Esophagus (tissue), 2 donors: Measurements from ENCODE around the gene CCL27. TPM values are rescaled to one million over a fixed set of nuclear protein-coding genes. Genes with fewer than 3 reads are reported as not detected.

Experiments used
- H3K27ac ChIP-seq, 2 donors: one replicate each; pipeline ENCODE4 v1.5.1; 2013; ENCODE audit warnings: low read depth in 2 of 2, mild to moderate bottlenecking in 2 of 2, inconsistent platforms in 1 of 2, low read length in 1 of 2, moderate library complexity in 1 of 2
- H3K27me3 ChIP-seq, 2 donors: one replicate each; pipeline ENCODE4 v1.6.1; 2013; ENCODE audit warnings: low read length in 2 of 2, control low read depth in 1 of 2, mild to moderate bottlenecking in 1 of 2; ENCODE audit not compliant: insufficient read depth in 2 of 2, control insufficient read depth in 1 of 2
- H3K36me3 ChIP-seq, 2 donors: one replicate each; pipeline ENCODE4 v1.6.1; 2013; ENCODE audit warnings: low read length in 1 of 2; ENCODE audit not compliant: control insufficient read depth in 2 of 2, insufficient read depth in 2 of 2
- H3K4me1 ChIP-seq, 2 donors: one replicate each; pipeline ENCODE4 v1.6.1; 2013; ENCODE audit warnings: low read length in 1 of 2; ENCODE audit not compliant: control insufficient read depth in 2 of 2, insufficient read depth in 2 of 2
- H3K4me3 ChIP-seq, 2 donors: one replicate each; pipeline ENCODE4 v1.5.1; 2013; ENCODE audit warnings: low read length in 2 of 2, mild to moderate bottlenecking in 2 of 2, low read depth in 1 of 2, moderate library complexity in 1 of 2
- H3K9me3 ChIP-seq, 2 donors: one replicate each; pipeline ENCODE4 v1.6.1; 2013; ENCODE audit warnings: mild to moderate bottlenecking in 2 of 2, low read depth in 1 of 2, low read length in 1 of 2, moderate library complexity in 1 of 2; ENCODE audit not compliant: control insufficient read depth in 2 of 2, insufficient read depth in 1 of 2
- WGBS, 2 donors: extraction: QIAGEN DNeasy Blood & Tissue Kit; methylation state at CpG; one replicate each; pipeline ENCODE4 v1.1.7; 2013; 5-methylcytosine and 5-hydroxymethylcytosine counted together
- polyA plus RNA-seq, 2 donors: library from polyadenylated mRNA; stranded (reverse); fragments of 200-250 nt; gene quantifications; one replicate each; pipeline ENCODE4 v1.2.3, GENCODE V29; 2013
- donor health status: healthy with polysubstance abuse.
- donor health status: Bipolar disorder and iron deficiency.

The CCL27 gene
- polyA plus RNA-seq, 2 donors = 0.16 to 0.58 TPM

- Histone ChIP-seq H3K36me3 (peaks cover 10 to 23% of the 10 kb centered on the region in 2 donors), H3K4me3 (peak within 1 kb of the TSS; percentile 82 to 98), H3K27me3 (peaks cover 0 to 4% of the 10 kb centered on the region in 2 donors), H3K9me3 (no peaks in the 10 kb centered on the region), H3K27ac (peak within 1 kb of the TSS; percentile 44 to 74), H3K4me1 (peaks cover 7 to 11% of the 10 kb centered on the region in 2 donors)
- WGBS, 2 donors = 5% methylated on average over 43 of the region's 43 CpGs
Measured at GRCh38 chr9:34620061-34620994, 42.1 kb downstream of the CCL27 start, which contains the start of gene DCTN3. Gene DCTN3, minus strand, starts transcription at chr9:34620495. Its CDS starts 31 bp downstream, at chr9:34620464.

GRCh38 chr9:34615132-34615531 is 47.3 kb downstream of the CCL27 start:
- peaks cover 10 to 34% of the 10 kb centered on the region in 2 donors for H3K36me3 ChIP-seq
- no peaks in the 10 kb centered on the region for H3K27me3 ChIP-seq
- H3K4me1 ChIP-seq = peaks cover 0 to 13% of the 10 kb centered on the region in 2 donors
- no peak overlapping the region for H3K27ac ChIP-seq
- no peaks in the 10 kb centered on the region for H3K9me3 ChIP-seq
- H3K4me3 ChIP-seq = no peak overlapping the region
- whole genome bisulfite sequencing, 2 donors = 86 to 87% methylated on average over 2 of the region's 2 CpGs

GRCh38 chr9:34612788-34613390 is 49.6 kb downstream of the CCL27 start:
- Histone ChIP-seq H3K36me3 (peaks cover 5 to 28% of the 10 kb centered on the region in 2 donors), H3K27ac (peak overlapping the region; percentile 88 to 92), H3K9me3 (no peaks in the 10 kb centered on the region), H3K27me3 (no peaks in the 10 kb centered on the region), H3K4me1 (peaks cover 0 to 10% of the 10 kb centered on the region in 2 donors), H3K4me3 (peak overlapping the region in 1 of 2 donors; percentile 78)
- 1 to 2% methylated on average over 14 to 15 of the region's 15 CpGs for WGBS, 2 donors

Other genes starting within 250 kb of the CCL27 start
- 1 to 10 TPM; 4.2 TPM for gene FAM219A, start 204.1 kb downstream of the CCL27 start, polyA plus RNA-seq
- gene DNAI1, start 203.9 kb downstream of the CCL27 start, polyA plus RNA-seq = not detected
- under 1 TPM; 0.31 to 0.39 TPM for gene ENHO, start 139.7 kb downstream of the CCL27 start, polyA plus RNA-seq
- under 1 TPM; 0.22 to 0.54 TPM for gene CNTFR, start 72.9 kb downstream of the CCL27 start, polyA plus RNA-seq
- 10 to 100 TPM; 23.0 to 32.2 TPM for gene RPP25L, start 50.6 kb downstream of the CCL27 start, polyA plus RNA-seq
- gene DCTN3, start 42.2 kb downstream of the CCL27 start, polyA plus RNA-seq = 100 to 1,000 TPM in 1 of 2 donors, 10 to 100 TPM in 1; 44.4 to 112 TPM
- gene ARID3C, start 33.6 kb downstream of the CCL27 start, polyA plus RNA-seq = not detected
- gene SIGMAR1, start 24.9 kb downstream of the CCL27 start, polyA plus RNA-seq = 10 to 100 TPM; 42.1 to 68.5 TPM
- 10 to 100 TPM; 16.6 to 27.3 TPM for gene GALT, start 16.0 kb downstream of the CCL27 start, polyA plus RNA-seq
- 10 to 100 TPM in 1 of 2 donors, 1 to 10 TPM in 1; 7.1 to 10.7 TPM for gene IL11RA, start 10.5 kb downstream of the CCL27 start, polyA plus RNA-seq
- gene CCL19, start 28.6 kb upstream of the CCL27 start, polyA plus RNA-seq = 10 to 100 TPM in 1 of 2 donors, 1 to 10 TPM in 1; 2.2 to 10.5 TPM
- gene CCL21, start 47.5 kb upstream of the CCL27 start, polyA plus RNA-seq = 10 to 100 TPM; 13.2 to 50.9 TPM